ENCODE measurements around the gene BTN1A1. TPM values are rescaled to one million over a fixed set of nuclear protein-coding genes. Genes with fewer than 3 reads are reported as not detected.

The BTN1A1 gene
- total and polyA plus RNA-seq, 10 of the 15 experiments (the other 5 are each of a cell fraction or from before 2014, with no cell fraction given) = 0.05 to 2.2 (median 0.87) TPM

GRCh38 chr6:26507658-26508057 is 7.6 kb downstream of the BTN1A1 start:
- POLR2A ChIA-PET = no interaction called here
- FAIRE-seq (no peak), DNase-seq (ENCODE audit: low read depth, low spot score) (no peak), ATAC-seq (no peak)
- H3K79me2 ChIP-seq (ENCODE audit: control insufficient read depth, insufficient read depth, low read length) = no peaks in the 10 kb centered on the region
- intact Hi-C loops (cut with micrococcal nuclease; ENCODE audit: unreplicated experiment) = no loop called here
- no TSS peak for BruUV-seq (replicated peaks)
- H3K9me3 ChIP-seq (replicated peaks; ENCODE audit: control insufficient read depth, insufficient read depth, low read length) = no peaks in the 10 kb centered on the region
- H3K4me3 ChIP-seq = no peak overlapping the region
- RAD21 ChIA-PET (ENCODE audit: unreplicated experiment) = no interaction called here
- in situ Hi-C loops (cut with MboI) = no loop called here
- H3K27ac ChIP-seq (ENCODE audit: control insufficient read depth, insufficient read depth) = no peak overlapping the region
- H3K4me2 ChIP-seq (ENCODE audit: control insufficient read depth, insufficient read depth) = no peak overlapping the region
- SMC1A ChIA-PET (ENCODE audit: uncharacterized antibody, unreplicated experiment) = no interaction called here
- H3K4me1 ChIP-seq (ENCODE audit: control insufficient read depth, insufficient read depth, low read length) = no peaks in the 10 kb centered on the region
- CTCF ChIA-PET = interaction anchor here (0.6 kb wide), 1 partner anchor 20 kb away, joined by 3 read pairs; no protein-coding TSS in a partner anchor
- H3K36me3 ChIP-seq (ENCODE audit: control insufficient read depth in 2 of 2, insufficient read depth in 2 of 2, low read length in 1 of 2) = no peaks in the 10 kb centered on the region
- no peak for TF ChIP-seq SUPT20H (IDR thresholded peaks at IDR 0.05; ENCODE audit: borderline replicate concordance, control insufficient read depth, low read depth, low read length)
- no peak for TF ChIP-seq MYB (IDR thresholded peaks at IDR 0.05; ENCODE audit: borderline replicate concordance, low read depth, low read length)
- no peak for TF ChIP-seq ZNF622 (IDR thresholded peaks at IDR 0.05)
- TF ChIP-seq ZBTB4 (CRISPR knock-in tag; IDR thresholded peaks at IDR 0.05) = no peak
- TF ChIP-seq SMARCA5 (IDR thresholded peaks at IDR 0.05) = no peak
- no peak for TF ChIP-seq EED (IDR thresholded peaks at IDR 0.05; ENCODE audit: low read depth)
- no peak for TF ChIP-seq NFIC (IDR thresholded peaks at IDR 0.05; ENCODE audit: low read depth, low read length)
- no peak for TF ChIP-seq CHD2 (IDR thresholded peaks at IDR 0.05; ENCODE audit: borderline replicate concordance, low read depth, low read length)
- TF ChIP-seq SP1 (IDR thresholded peaks at IDR 0.05; ENCODE audit: low read depth, low read length) = no peak
- no peak for TF ChIP-seq TARDBP (IDR thresholded peaks at IDR 0.05; ENCODE audit: borderline replicate concordance)
- TF ChIP-seq NR2C2 (IDR thresholded peaks at IDR 0.05; ENCODE audit: borderline replicate concordance, control insufficient read depth, insufficient read length, low read depth) = no peak
- TF ChIP-seq IRF4 (IDR thresholded peaks at IDR 0.05; ENCODE audit: low read depth, low read length) = no peak
- TF ChIP-seq RAD51 (IDR thresholded peaks at IDR 0.05) = no peak
- no peak for TF ChIP-seq JUNB (IDR thresholded peaks at IDR 0.05)
- TF ChIP-seq BCL3 (IDR thresholded peaks at IDR 0.05; ENCODE audit: borderline replicate concordance, insufficient read depth, low read depth, low read length, poor library complexity, severe bottlenecking) = no peak
- no peak for TF ChIP-seq IKZF2 (IDR thresholded peaks at IDR 0.05)
- no peak for TF ChIP-seq RELA (IDR thresholded peaks at IDR 0.05; ENCODE audit: borderline replicate concordance, partially characterized antibody)
- TF ChIP-seq RCOR1 (conservative IDR thresholded peaks at IDR 0.05; ENCODE audit: low read depth, low read length) = no peak
- no peaks in the 10 kb centered on the region for H4K20me1 ChIP-seq (ENCODE audit: control insufficient read depth, insufficient read depth)
- 36% methylated on average over 3 of the region's 3 CpGs for WGBS (ENCODE audit: insufficient coverage, insufficient replicate concordance, low lambda C conversion rate, missing lambda C conversion rate)
- H3K27me3 ChIP-seq (replicated peaks in 1 of 2; ENCODE audit: control insufficient read depth in 2 of 2, insufficient read depth in 2 of 2, low read length in 1 of 2) = no peaks in the 10 kb centered on the region
- H2AFZ ChIP-seq (ENCODE audit: control insufficient read depth, low read depth, low read length) = no peak overlapping the region
- H3K9ac ChIP-seq (ENCODE audit: control insufficient read depth, insufficient read depth, low read length) = no peak overlapping the region

Data from GM12878 (cell line).